Spinal cord (tissue), 10 donors: ENCODE measurements around the gene VMP1. TPM values are rescaled to one million over a fixed set of nuclear protein-coding genes. Genes with fewer than 3 reads are reported as not detected.
A peak's percentile ranks its signal among the peaks of the same experiment; 100 is the strongest.

Experiments
- DNase-seq, 6 donors: peaks; one replicate each; pipeline versions ENCODE4 v3.0.0 to v3.0.0-alpha.2; 2013 to 2015; ENCODE audit warnings: low spot score in 6 of 6, low read depth in 4 of 6
- H3K27ac ChIP-seq: one replicate; pipeline ENCODE4 v1.5.1; 2013; ENCODE audit warnings: low read depth, low read length, control low read depth
- H3K27me3 ChIP-seq: one replicate; pipeline ENCODE4 v1.6.1; 2013; ENCODE audit warnings: low read length; ENCODE audit not compliant: control insufficient read depth, insufficient read depth
- H3K36me3 ChIP-seq: one replicate; pipeline ENCODE4 v1.6.1; 2013; ENCODE audit warnings: low read length; ENCODE audit not compliant: control insufficient read depth, insufficient read depth
- H3K4me1 ChIP-seq: one replicate; pipeline ENCODE4 v1.6.1; 2013; ENCODE audit warnings: low read length; ENCODE audit not compliant: control insufficient read depth, insufficient read depth
- H3K4me3 ChIP-seq: one replicate; pipeline ENCODE4 v1.5.1; 2013; ENCODE audit warnings: low read depth, low read length, control low read depth
- H3K9me3 ChIP-seq: one replicate; pipeline ENCODE4 v1.6.1; 2013; ENCODE audit warnings: low read length; ENCODE audit not compliant: control insufficient read depth, insufficient read depth
- WGBS: methylation state at CpG from one replicate; pipeline ENCODE4 v1.1.5; 2013; ENCODE audit warnings: missing lambda C conversion rate; ENCODE audit not compliant: insufficient coverage; 5-methylcytosine and 5-hydroxymethylcytosine counted together
- polyA plus RNA-seq, 2 donors: library from polyadenylated mRNA; unstranded; fragments of 120-200 nt; gene quantifications; one replicate each; pipeline ENCODE4 v1.2.1, GENCODE V29; 2013; ENCODE audit not compliant: insufficient read length in 2 of 2
- total RNA-seq, 2 donors: library from RNA; depleted of rRNA in 1 of 2; stranded (reverse); fragments of 120-200 nt in 1 of 2; fragments of >200 nt in 1 of 2; gene quantifications; one replicate each; pipeline versions ENCODE4 v1.2.3 to v1.2.4, GENCODE V29; 2013 to 2014
- donor health status: healthy.

Gene VMP1
- total and polyA plus RNA-seq, 4 donors, result 89.4 to 227 (median 95.9) TPM

DNA sequence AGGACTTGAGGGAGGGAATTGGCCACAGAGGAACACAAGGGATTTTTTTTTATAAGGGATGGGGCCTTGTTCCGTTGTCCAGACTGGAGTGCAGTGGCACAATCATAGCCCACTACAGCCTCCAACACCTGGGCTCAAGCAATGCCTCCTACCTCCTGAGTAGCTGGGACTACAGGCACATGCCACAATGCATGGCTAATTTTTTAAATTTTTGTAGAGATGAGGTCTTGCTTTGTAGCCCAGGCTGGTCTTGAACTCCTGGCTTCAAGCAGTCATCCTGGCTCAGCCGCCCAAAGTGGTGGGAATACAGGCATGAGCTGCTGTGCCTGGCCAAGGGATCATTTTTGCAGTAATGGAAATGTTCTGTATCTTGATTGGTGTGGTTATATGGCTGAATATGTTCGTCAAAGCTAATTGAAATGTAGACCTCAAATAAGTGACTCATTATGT, 56.9 kb downstream of the VMP1 start:
- no peaks in the 10 kb centered on the region for H3K27me3 ChIP-seq
- no peak overlapping the region for H3K4me3 ChIP-seq
- 89% methylated on average over 1 of the region's 3 CpGs for WGBS
- DNase-seq, result no peak
- no peaks in the 10 kb centered on the region for H3K4me1 ChIP-seq
- peaks cover 16% of the 10 kb centered on the region for H3K36me3 ChIP-seq
- H3K9me3 ChIP-seq, result no peaks in the 10 kb centered on the region
- no peak overlapping the region for H3K27ac ChIP-seq

DNA sequence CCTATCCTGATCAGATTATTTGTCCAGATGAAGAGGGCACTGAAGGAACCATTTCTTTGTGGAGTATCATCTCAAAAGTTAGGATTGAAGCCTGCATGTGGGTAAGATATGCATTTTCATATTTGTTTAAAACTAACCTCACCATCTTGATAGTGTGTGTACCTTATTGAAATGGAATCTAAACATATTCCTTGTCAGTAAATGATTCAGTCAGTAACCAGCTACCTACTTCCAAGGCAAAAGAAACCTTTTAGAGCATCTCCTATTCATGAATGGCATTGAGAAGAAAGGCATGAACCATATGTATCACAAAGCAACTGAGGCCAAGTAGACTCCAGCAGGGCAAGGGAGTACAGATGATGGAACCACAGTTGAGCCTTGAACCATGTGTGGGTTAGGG, 57.6 kb downstream of the VMP1 start:
- Histone ChIP-seq H3K36me3 (peaks cover 16% of the 10 kb centered on the region), H3K27me3 (no peaks in the 10 kb centered on the region), H3K4me1 (no peaks in the 10 kb centered on the region), H3K4me3 (no peak overlapping the region), H3K27ac (no peak overlapping the region), H3K9me3 (no peaks in the 10 kb centered on the region)
- DNase-seq, result no peak

DNA sequence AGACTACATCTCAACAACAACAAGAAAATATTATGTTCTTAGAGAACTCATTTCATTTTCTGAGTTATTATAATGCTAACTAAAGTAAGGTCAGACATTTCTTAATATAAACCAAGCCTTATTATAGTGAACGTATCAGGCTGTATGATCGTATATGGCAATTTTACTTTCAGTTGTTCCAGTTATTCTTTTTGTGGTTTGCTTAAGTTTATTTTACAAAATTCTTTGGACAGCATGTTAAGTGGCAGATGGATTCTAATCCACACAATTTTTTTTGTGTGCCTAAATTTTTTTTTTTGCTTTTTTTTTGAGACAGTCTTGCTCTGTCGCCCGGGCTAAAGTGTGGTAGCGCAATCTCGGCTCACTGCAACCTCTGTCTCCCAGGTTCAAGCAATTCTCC, 59.0 kb downstream of the VMP1 start:
- Histone ChIP-seq H3K36me3 (peaks cover 11% of the 10 kb centered on the region), H3K4me3 (no peak overlapping the region), H3K9me3 (no peaks in the 10 kb centered on the region), H3K27me3 (no peaks in the 10 kb centered on the region), H3K4me1 (no peaks in the 10 kb centered on the region), H3K27ac (no peak overlapping the region)
- no CpG with 5 or more reads among the region's 6 CpGs for WGBS
- peak in 1 of 6 donors; percentile 9 for DNase-seq

DNA sequence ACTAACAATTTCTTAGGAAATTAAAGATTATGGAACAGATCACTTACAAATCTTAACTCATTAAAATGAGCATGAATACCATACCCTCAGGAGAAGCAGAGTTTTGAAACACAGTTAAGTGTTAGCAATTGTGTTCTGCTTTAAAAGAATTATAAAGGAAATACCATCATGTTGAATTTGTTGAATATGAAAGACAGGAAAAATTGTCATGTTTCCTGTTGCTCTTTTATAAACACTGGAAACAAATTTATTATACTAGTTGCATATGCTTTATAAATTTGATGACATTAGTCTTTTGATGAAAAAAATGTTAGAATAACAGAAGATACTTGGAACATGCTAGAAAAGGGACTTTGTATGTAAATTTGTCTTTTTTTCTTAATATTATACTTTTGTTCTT, 59.7 kb downstream of the VMP1 start:
- Histone ChIP-seq H3K27ac (no peak overlapping the region), H3K9me3 (no peaks in the 10 kb centered on the region)
- no peak for DNase-seq

DNA sequence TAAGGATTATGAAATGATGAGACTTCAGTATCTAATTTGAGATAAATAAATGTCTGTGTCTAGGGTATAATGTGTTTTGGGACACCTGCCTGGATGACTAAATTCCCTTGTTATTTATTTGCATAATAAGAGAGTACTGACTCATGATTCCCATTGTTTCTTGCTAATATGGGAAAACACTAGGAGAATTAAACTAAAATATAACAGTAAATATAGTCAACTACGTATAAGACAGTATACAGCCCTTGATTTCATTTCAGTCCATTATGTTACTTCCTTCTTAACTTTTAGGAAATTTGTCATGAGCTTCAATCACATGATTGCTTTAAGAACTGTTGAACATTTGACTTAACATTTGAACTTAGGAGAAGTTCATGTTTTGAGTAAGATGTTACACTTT, 62.4 kb downstream of the VMP1 start:
- H3K27ac ChIP-seq, result no peak overlapping the region
- no peaks in the 10 kb centered on the region for H3K9me3 ChIP-seq
- no peaks in the 10 kb centered on the region for H3K27me3 ChIP-seq
- H3K36me3 ChIP-seq, result peaks cover 19% of the 10 kb centered on the region
- no peaks in the 10 kb centered on the region for H3K4me1 ChIP-seq
- WGBS, result no CpG with 5 or more reads among the region's 1 CpG
- DNase-seq, result no peak
- H3K4me3 ChIP-seq, result no peak overlapping the region

More for the DNA sequence above, 59.7 kb downstream of the VMP1 start:
- Histone ChIP-seq H3K27me3 (no peaks in the 10 kb centered on the region), H3K4me1 (no peaks in the 10 kb centered on the region), H3K36me3 (peaks cover 15% of the 10 kb centered on the region), H3K4me3 (no peak overlapping the region)

DNA sequence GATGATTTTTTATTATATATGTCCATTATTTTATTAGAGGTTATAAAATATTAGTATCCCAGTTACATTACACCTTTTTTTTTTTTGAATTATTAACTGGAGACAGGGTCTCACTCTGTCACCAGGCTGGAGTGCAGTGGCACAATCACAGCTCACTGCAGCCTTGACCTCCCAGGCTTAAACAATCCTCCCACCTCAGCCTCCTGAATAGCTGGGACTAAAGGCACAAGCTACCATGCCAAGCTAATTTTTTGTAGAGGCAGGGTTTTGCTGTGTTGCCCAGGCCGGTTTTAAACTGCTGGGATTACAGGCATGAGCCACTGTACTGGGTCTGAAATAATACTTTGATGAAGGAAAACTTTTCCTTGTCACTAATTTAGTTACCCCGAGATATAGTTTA, 63.6 kb downstream of the VMP1 start:
- WGBS, result no CpG with 5 or more reads among the region's 2 CpGs
- no peak for DNase-seq
- H3K4me1 ChIP-seq, result no peaks in the 10 kb centered on the region
- no peaks in the 10 kb centered on the region for H3K9me3 ChIP-seq
- peaks cover 25% of the 10 kb centered on the region for H3K36me3 ChIP-seq
- no peak overlapping the region for H3K27ac ChIP-seq
- H3K4me3 ChIP-seq, result no peak overlapping the region
- no peaks in the 10 kb centered on the region for H3K27me3 ChIP-seq

DNA sequence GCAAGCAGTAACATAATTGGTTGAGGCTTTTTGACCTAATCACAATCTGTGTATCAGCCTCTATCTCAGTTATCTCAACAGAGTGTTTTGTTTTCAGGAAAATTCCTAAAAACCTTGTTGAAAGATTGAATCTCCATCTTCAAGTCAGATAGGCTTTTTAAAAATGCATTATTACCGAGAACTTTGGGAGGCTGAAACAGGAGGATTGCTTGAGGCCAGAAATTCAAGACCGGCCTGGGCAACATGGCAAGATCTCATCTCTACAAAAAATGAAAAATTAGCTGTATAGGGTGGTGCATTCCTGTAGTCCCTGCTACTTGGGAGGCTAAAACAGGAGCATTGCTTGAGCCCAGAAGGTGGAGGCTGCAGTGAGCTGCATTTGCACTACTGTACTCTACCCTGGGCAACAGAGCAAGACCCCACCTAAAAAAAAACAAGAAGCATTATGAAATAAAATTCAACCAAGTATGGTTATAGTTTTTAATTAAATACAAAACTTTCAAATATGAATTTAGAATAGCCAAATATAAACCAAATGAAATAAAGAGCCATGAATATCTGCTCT, 68.4 kb downstream of the VMP1 start:
- Histone ChIP-seq H3K4me3 (no peak overlapping the region), H3K27me3 (no peaks in the 10 kb centered on the region), H3K4me1 (no peaks in the 10 kb centered on the region), H3K27ac (no peak overlapping the region), H3K36me3 (peaks cover 23% of the 10 kb centered on the region), H3K9me3 (peaks cover 4% of the 10 kb centered on the region)
- DNase-seq, result no peak
- no CpG with 5 or more reads among the region's 2 CpGs for WGBS

DNA sequence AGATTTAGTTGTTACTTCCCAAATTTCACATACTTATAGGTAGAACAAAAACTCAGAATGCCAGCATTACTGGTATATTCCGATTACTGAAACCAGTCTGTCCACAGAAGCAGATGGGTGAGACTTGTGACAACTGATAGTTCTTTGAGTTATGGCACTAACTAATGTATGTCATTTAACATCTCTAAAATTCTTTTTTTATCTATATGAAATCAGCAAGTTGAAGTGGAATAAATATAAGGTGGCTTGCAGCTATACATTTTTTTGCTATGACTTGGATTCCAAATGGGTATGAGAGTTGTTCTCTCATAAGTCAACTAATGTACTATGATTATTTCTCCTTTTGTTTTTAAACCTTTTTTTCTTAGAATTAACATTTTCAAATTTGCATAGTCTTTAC, 69.1 kb downstream of the VMP1 start:
- H3K27me3 ChIP-seq, result no peaks in the 10 kb centered on the region
- peaks cover 23% of the 10 kb centered on the region for H3K36me3 ChIP-seq
- no peak overlapping the region for H3K4me3 ChIP-seq
- peaks cover 4% of the 10 kb centered on the region for H3K9me3 ChIP-seq
- no CpG with 5 or more reads among the region's 1 CpG for WGBS
- H3K4me1 ChIP-seq, result no peaks in the 10 kb centered on the region
- no peak overlapping the region for H3K27ac ChIP-seq
- DNase-seq, result no peak

DNA sequence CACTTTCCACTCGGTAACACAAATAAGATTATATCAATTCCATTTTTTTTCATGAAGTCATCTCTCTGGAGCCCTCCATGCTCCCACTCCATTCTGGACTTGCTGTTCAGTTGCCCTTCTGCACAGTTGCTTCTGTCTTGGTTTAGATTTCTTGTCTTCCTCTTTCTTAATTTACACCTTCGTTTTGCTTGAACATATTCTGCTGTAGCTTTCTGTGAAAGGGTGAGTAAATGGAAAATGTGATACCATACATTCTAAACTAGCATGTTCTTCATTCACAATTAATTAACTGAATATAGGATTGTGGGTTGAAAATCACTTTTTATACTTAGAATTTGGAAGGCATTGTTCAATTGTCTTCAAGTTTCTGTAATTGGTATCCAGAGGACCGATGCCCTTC, 69.6 kb downstream of the VMP1 start:
- Histone ChIP-seq H3K36me3 (peaks cover 20% of the 10 kb centered on the region), H3K27me3 (no peaks in the 10 kb centered on the region), H3K4me1 (no peaks in the 10 kb centered on the region), H3K9me3 (peaks cover 4% of the 10 kb centered on the region), H3K27ac (no peak overlapping the region), H3K4me3 (no peak overlapping the region)
- DNase-seq, result no peak
- 86% methylated on average over 1 of the region's 3 CpGs for WGBS

DNA sequence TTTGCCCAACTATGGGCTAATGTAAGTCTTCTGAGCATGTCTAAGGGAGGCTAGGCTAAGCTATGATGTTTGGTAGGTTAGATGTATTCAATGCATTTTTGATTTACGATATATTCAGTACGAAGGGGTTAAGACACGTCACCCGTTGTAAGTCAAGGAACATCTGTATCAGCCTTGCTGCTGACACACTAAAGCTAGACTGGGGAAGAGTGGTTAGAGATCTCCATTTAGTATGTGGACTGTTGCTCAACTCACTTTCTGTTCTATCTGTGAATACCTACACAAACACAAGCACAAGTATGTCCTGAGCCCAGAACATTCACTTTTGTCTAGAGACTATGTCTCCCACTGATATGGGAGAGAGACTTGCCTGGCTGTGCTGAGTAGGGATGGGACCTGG, 71.5 kb downstream of the VMP1 start:
- no peak for DNase-seq
- H3K27ac ChIP-seq, result no peak overlapping the region
- H3K27me3 ChIP-seq, result no peaks in the 10 kb centered on the region
- no peaks in the 10 kb centered on the region for H3K4me1 ChIP-seq
- WGBS, result 91% methylated on average over 4 of the region's 4 CpGs
- H3K4me3 ChIP-seq, result no peak overlapping the region
- H3K9me3 ChIP-seq, result peaks cover 4% of the 10 kb centered on the region
- peaks cover 19% of the 10 kb centered on the region for H3K36me3 ChIP-seq
